ENCODE measurements around the gene PRR4. TPM values are rescaled to one million over a fixed set of nuclear protein-coding genes. Genes with fewer than 3 reads are reported as not detected.

The PRR4 gene
- total RNA-seq, 1 donor from 2014 or later, result 1.7 TPM

DNA sequence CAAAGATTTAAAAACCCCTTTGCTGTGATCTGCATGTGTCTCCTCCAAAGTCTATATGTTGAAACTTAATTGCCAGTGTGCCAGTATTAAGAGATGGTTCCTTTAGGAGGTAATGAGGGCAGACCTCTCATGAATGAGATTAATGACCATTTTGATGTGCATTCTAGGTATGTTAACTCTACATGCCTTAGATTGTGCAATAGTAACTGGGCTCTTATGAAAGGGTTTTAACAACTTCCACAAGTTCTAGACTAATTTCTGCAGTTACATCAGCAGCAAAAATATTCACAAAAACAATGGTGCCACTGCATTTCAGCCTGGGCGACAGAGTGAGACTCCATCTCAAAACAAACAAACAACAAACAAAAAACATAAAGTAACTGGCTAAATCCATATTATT, 19.3 kb downstream of the PRR4 start:
- ATAC-seq, result no peak
- TF ChIP-seq, protein P1, sequence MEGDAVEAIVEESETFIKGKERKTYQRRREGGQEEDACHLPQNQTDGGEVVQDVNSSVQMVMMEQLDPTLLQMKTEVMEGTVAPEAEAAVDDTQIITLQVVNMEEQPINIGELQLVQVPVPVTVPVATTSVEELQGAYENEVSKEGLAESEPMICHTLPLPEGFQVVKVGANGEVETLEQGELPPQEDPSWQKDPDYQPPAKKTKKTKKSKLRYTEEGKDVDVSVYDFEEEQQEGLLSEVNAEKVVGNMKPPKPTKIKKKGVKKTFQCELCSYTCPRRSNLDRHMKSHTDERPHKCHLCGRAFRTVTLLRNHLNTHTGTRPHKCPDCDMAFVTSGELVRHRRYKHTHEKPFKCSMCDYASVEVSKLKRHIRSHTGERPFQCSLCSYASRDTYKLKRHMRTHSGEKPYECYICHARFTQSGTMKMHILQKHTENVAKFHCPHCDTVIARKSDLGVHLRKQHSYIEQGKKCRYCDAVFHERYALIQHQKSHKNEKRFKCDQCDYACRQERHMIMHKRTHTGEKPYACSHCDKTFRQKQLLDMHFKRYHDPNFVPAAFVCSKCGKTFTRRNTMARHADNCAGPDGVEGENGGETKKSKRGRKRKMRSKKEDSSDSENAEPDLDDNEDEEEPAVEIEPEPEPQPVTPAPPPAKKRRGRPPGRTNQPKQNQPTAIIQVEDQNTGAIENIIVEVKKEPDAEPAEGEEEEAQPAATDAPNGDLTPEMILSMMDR (IDR thresholded peaks at IDR 0.05), result no peak

DNA sequence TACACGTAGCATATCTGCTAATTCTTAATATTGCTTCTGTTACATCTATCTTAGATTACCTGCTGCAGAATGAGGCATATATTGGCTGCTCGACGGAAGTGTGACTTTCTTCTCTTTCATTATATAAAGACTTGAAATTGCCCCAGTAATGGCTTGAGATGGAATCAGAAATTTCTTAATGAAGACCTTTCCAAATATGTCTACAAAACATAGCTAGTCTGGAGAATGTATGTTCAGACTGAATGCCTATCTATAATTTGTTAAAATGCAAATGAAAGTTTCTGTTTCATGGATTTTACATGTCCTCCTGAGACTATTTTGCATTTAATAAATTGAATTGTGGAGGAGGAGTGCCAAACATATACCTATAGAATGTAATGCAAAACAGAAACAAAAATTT, 23.0 kb downstream of the PRR4 start, which contains the start of gene TAS2R10:
Gene TAS2R10 (minus strand): TSS at position 101 of the 400 bp plus-strand sequence. CDS start 89 bp downstream, at position 12.
- no peak for ATAC-seq
- intact Hi-C loops (cut with DNase I), result no loop called here
- Histone ChIP-seq H3K27me3 (ENCODE audit: low read depth) (no peaks in the 10 kb centered on the region), H3K9me3 (no peaks in the 10 kb centered on the region), H3K4me1 (no peaks in the 10 kb centered on the region), H3K4me3 (no peak within 1 kb of the TSS), H3K36me3 (no peaks in the 10 kb centered on the region), H3K27ac (no peak within 1 kb of the TSS)
- DNase-seq, result no peak
- TF ChIP-seq, protein P1 (IDR thresholded peaks at IDR 0.05), result no peak

More for the DNA sequence above, 19.3 kb downstream of the PRR4 start:
- Histone ChIP-seq H3K4me1 (no peaks in the 10 kb centered on the region), H3K36me3 (no peaks in the 10 kb centered on the region), H3K27me3 (ENCODE audit: low read depth) (no peaks in the 10 kb centered on the region), H3K4me3 (no peak overlapping the region), H3K27ac (no peak overlapping the region), H3K9me3 (no peaks in the 10 kb centered on the region)
- DNase-seq, result no peak
- intact Hi-C loops (cut with DNase I), result no loop called here

DNA sequence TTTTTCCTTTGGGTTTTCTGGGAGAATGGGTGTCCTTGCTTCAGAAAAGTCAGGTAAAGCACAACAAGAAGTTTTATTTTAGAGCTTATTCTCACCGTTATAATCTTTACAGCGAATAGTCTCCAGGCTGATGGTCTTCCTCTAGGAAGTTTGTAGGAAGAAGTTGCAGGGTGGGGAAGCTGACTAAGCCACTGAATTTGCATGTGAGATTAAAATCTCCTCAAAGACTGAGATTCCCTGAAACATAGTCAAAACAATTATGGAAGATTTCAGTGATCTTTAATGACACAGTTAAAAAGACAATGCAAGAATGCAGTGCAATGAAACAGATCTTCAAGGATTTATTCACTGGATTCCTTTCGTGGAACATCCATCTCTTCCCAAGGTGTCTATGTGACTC, 24.3 kb downstream of the PRR4 start:
- no peak for ATAC-seq

DNA sequence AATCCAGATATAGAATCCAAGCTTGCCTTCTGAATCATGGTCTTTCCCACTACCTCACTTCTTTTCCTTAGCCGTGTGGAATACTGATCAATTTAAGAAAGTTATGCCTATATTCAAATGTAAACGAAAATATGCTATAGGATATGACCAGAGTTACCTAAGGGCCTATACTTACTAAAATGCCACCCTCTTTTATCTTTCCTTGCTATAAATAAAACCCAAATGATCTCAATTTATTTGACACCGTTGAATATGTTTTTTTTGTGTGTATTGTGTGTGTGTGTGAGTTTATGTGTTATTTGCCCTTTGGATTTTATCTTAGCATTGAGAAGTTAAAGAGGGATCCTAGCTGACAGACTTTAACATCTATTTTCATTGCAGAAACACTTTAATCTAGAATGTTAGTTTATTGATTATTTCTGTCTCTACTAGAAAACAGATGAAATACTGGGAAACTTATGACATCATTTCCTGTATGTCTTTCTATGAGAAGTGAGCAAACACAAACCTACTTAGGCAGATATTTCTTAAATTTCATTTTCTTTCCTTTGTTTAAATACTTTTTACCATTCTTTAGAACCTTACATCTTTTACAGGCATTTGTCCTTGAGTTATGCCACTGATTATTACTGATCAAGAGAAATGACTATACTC, 37.3 kb downstream of the PRR4 start:
- no peak for DNase-seq

More for the DNA sequence above, 24.3 kb downstream of the PRR4 start:
- Histone ChIP-seq H3K36me3 (no peaks in the 10 kb centered on the region), H3K9me3 (no peaks in the 10 kb centered on the region), H3K4me3 (no peak overlapping the region), H3K27me3 (ENCODE audit: low read depth) (no peaks in the 10 kb centered on the region), H3K4me1 (no peaks in the 10 kb centered on the region), H3K27ac (no peak overlapping the region)
- DNase-seq, result no peak
- intact Hi-C loops (cut with DNase I), result no loop called here
- TF ChIP-seq, protein P1 (IDR thresholded peaks at IDR 0.05), result no peak

DNA sequence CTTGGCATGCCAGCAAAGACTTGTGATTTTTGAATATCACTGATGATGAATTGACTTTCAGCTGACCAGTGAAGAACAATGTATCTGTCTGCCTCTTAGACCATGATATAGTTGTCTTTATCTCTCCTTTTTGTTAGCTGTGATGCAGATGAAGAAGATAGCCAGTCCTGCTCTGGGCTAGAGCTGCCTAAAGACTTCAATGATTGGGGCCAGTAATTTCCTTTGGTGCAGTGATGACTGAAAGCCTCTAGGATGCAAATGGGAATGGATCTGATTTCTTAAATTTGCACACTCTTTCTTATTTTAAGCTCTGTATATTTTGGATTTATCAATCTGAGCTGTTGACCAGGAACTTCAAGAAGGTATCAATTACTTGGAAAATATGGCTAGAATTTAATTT, 39.2 kb downstream of the PRR4 start, which contains the start of gene TAS2R9:
Gene TAS2R9 (minus strand): TSS at position 101 of the 400 bp plus-strand sequence. CDS start 93 bp downstream, at position 8.
- TF ChIP-seq, protein P1 (IDR thresholded peaks at IDR 0.05), result no peak
- intact Hi-C loops (cut with DNase I), result no loop called here
- no peak within 1 kb of the TSS for H3K4me3 ChIP-seq
- H3K36me3 ChIP-seq, result no peaks in the 10 kb centered on the region
- H3K9me3 ChIP-seq, result no peaks in the 10 kb centered on the region
- H3K4me1 ChIP-seq, result no peaks in the 10 kb centered on the region
- H3K27me3 ChIP-seq (ENCODE audit: low read depth), result no peaks in the 10 kb centered on the region
- no peak within 1 kb of the TSS for H3K27ac ChIP-seq
- no peak for DNase-seq
- no peak for ATAC-seq

More for the DNA sequence above, 37.3 kb downstream of the PRR4 start:
- TF ChIP-seq, protein P1 (IDR thresholded peaks at IDR 0.05), result no peak
- Histone ChIP-seq H3K4me3 (no peak overlapping the region), H3K36me3 (no peaks in the 10 kb centered on the region), H3K9me3 (no peaks in the 10 kb centered on the region), H3K27me3 (ENCODE audit: low read depth) (no peaks in the 10 kb centered on the region), H3K4me1 (no peaks in the 10 kb centered on the region), H3K27ac (no peak overlapping the region)
- ATAC-seq, result no peak
- intact Hi-C loops (cut with DNase I), result no loop called here

Data from lower lobe of right lung (tissue), 2 donors.